AG04449 (cell line): ENCODE measurements around the gene PPP2R2C.

Experiments used
- CTCF ChIA-PET: fragments of 350-600 bp; formaldehyde crosslinking; extraction: SDS; loops from one replicate; lab custom pipeline; 2021; ENCODE audit warnings: antibody characterized with exemption; lab: Yijun Ruan, JAX
- POLR2A ChIA-PET: fragments of 400-600, 350-600 bp; formaldehyde crosslinking; extraction: SDS; loops from one replicate; lab custom pipeline; 2020; ENCODE audit warnings: antibody characterized with exemption, inconsistent platforms; lab: Yijun Ruan, JAX
- DNase-seq: peaks from one replicate; pipeline ENCODE4 v3.0.0-alpha.2; 2010; ENCODE audit warnings: low read depth, low spot score
- H3K4me3 ChIP-seq: 2 replicates; pipeline ENCODE4 v1.5.1; 2011; ENCODE audit warnings: low read depth, mild to moderate bottlenecking, control low read depth, low read length
- TF ChIP-seq, protein P1 (sequence below): IDR thresholded peaks from one replicate; pipeline ENCODE4 v1.5.1; 2011; ENCODE audit warnings: mild to moderate bottlenecking, moderate library complexity, low read length, control low read depth, inconsistent platforms; ENCODE audit not compliant: insufficient read depth; ENCODE audit errors: missing control alignments

PPP2R2C gene

DNA sequence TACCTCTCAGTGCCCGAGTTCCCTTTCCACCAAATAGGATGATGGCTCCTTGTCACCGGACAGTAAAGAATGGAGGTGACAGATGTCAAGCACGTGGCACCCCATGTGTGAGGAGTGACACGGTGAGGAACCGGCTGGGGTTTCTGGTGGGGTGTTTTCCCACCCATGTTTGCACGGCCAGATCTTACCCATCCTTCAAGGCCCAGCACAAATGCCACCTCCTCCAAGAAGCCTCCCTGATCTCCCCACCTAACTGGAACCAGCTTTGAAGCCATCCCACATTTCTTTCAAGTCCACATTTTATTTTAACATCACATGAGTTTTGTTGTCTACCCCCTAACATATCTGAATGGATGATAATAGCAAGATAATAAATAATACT is 139.8 kb downstream of the PPP2R2C start:
- TF ChIP-seq, protein P1, sequence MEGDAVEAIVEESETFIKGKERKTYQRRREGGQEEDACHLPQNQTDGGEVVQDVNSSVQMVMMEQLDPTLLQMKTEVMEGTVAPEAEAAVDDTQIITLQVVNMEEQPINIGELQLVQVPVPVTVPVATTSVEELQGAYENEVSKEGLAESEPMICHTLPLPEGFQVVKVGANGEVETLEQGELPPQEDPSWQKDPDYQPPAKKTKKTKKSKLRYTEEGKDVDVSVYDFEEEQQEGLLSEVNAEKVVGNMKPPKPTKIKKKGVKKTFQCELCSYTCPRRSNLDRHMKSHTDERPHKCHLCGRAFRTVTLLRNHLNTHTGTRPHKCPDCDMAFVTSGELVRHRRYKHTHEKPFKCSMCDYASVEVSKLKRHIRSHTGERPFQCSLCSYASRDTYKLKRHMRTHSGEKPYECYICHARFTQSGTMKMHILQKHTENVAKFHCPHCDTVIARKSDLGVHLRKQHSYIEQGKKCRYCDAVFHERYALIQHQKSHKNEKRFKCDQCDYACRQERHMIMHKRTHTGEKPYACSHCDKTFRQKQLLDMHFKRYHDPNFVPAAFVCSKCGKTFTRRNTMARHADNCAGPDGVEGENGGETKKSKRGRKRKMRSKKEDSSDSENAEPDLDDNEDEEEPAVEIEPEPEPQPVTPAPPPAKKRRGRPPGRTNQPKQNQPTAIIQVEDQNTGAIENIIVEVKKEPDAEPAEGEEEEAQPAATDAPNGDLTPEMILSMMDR = no peak
- DNase-seq = no peak
- ChIA-PET CTCF (interaction anchor here (0.6 to 23.8 kb wide), 15 partner anchors 10 to 335 kb away, joined by 3 to 1359 read pairs (median 6); partner anchors contain the start of gene WFS1), POLR2A (no interaction called here)
- no peak overlapping the region for H3K4me3 ChIP-seq

DNA sequence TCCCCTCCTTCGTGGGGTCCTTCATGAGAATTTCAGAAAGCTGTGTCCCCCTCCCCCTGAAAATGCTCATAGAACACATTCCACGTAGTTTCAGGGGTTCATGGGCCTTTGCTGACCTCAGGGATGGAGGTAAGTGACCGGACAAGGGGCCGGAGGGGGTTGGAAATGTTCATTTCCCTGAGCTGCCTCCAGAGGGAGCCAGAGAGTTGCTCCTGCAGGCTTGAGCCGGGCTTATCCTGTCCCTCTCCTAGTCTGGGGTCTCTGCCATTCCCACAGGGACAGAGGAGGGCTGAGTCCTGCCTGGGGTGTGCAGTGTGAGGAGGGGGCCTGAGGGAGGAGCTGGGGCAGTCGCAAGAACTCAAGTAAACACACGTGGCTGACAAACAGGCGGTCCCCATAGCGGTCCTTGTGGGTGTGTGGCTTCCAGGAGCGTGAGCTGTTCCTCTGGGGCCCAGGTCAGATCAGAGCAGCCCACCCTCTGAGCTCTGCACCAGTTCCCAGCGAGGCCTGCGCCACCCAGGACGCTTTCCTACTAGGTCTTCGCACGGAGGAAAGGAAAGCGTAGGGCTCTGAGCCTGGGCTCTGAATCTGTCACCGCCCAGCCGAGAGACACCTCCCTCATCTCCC is 140.3 kb downstream of the PPP2R2C start:
- no peak for DNase-seq
- H3K4me3 ChIP-seq = no peak overlapping the region
- ChIA-PET POLR2A (no interaction called here), CTCF (interaction anchor here (0.6 to 23.8 kb wide), 20 partner anchors 9 to 334 kb away, joined by 3 to 1359 read pairs (median 5); partner anchors contain the start of gene WFS1)
- TF ChIP-seq, protein P1 = peak; percentile 78

DNA sequence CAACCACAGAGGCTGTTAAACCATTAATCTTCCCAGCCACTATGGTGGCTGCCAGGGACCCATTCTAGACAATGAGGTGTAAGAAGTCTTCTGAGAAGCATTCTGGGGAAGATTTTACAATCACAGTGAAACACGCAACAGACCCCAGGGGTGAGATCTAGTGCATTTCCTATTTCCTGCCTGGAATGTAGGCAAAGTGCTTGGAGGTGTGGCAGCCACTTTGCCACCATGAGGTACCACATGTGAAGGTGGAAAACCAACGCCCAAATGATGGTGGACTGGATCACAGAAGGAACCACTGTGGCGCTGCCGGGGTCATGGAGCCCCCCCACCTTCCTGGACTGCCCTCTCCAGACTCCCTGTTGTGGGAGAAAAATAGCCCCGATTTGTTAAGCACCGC is 140.9 kb downstream of the PPP2R2C start:
- no peak for DNase-seq
- POLR2A ChIA-PET = no interaction called here
- TF ChIP-seq, protein P1 = no peak
- H3K4me3 ChIP-seq = no peak overlapping the region
- CTCF ChIA-PET = interaction anchor here (0.6 to 23.8 kb wide), 19 partner anchors 9 to 333 kb away, joined by 3 to 1359 read pairs (median 5); partner anchors contain the start of gene WFS1

DNA sequence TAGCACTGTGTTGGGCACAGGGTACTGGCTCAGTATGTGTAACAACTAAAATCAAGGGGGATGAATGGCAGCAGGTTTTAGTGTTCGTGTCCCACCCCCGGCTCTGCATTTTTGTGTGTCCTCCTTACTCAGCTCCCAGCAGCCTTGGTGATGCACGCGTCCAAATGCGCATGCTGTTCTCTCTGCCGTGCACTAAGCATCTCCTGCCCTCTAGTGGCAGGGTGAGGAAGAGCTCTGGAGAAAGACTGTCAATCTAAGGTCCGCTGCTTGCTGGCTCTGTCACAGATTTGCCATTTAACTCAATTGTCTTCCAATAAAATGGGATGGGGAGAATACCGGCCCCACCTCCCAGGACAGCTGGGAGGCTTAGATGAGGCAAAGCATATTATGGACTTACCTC is 141.4 kb downstream of the PPP2R2C start:
- no peak for DNase-seq
- no peak overlapping the region for H3K4me3 ChIP-seq
- CTCF ChIA-PET = interaction anchor here (0.6 to 23.8 kb wide), 14 partner anchors 8 to 333 kb away, joined by 3 to 1359 read pairs (median 6); partner anchors contain the start of gene WFS1
- POLR2A ChIA-PET = no interaction called here
- TF ChIP-seq, protein P1 = peak; percentile 64

DNA sequence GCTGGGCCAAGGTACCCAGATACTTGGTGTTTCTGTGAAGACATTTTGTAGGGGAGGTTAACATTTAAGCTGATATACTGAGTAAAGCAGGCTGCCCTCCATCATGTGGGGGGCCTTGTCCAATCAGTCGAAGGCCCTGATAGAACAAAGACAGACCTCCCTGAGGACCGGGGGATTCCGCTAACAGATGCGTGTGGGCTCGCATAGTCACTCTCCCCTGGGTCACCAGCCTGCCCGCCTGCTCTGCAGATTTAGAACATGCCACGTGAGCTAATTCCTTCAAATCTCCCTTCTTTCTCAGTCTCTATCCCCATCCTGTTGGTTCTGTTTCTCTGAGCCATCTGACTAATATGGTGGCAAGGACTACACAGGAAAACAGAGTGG is 142.0 kb downstream of the PPP2R2C start:
- ChIA-PET CTCF (interaction anchor here (1.5 to 23.8 kb wide), 7 partner anchors 8 to 217 kb away, joined by 3 to 1359 read pairs (median 20); partner anchors contain the start of gene WFS1), POLR2A (no interaction called here)
- no peak for DNase-seq
- TF ChIP-seq, protein P1 = no peak
- no peak overlapping the region for H3K4me3 ChIP-seq
